Right lobe of liver (tissue), 4 donors: Measurements from ENCODE around the gene CYP46A1.

ENCODE experiments used
- POLR2A ChIP-seq: fragments of 450-650 bp; IDR thresholded peaks from one replicate; pipeline ENCODE4 v1.6.1; 2017; ENCODE audit warnings: antibody characterized with exemption, mild to moderate bottlenecking
- TF ChIP-seq, protein P1 (sequence below), 4 donors: fragments of 200-600 bp in 3 of 4; fragments of 450-650 bp in 1 of 4; IDR thresholded peaks; one replicate each; pipeline versions ENCODE4 v1.5.1 to v1.8.0; 2016 to 2022; ENCODE audit warnings: antibody characterized with exemption in 4 of 4, mild to moderate bottlenecking in 2 of 4
- donor health status: DM: no; HTN: no; CAD: no.
- donor health status: DM: no; HTN: no; CAD: no.
- donor health status: DM: no; HTN: yes; CAD: no.

DNA sequence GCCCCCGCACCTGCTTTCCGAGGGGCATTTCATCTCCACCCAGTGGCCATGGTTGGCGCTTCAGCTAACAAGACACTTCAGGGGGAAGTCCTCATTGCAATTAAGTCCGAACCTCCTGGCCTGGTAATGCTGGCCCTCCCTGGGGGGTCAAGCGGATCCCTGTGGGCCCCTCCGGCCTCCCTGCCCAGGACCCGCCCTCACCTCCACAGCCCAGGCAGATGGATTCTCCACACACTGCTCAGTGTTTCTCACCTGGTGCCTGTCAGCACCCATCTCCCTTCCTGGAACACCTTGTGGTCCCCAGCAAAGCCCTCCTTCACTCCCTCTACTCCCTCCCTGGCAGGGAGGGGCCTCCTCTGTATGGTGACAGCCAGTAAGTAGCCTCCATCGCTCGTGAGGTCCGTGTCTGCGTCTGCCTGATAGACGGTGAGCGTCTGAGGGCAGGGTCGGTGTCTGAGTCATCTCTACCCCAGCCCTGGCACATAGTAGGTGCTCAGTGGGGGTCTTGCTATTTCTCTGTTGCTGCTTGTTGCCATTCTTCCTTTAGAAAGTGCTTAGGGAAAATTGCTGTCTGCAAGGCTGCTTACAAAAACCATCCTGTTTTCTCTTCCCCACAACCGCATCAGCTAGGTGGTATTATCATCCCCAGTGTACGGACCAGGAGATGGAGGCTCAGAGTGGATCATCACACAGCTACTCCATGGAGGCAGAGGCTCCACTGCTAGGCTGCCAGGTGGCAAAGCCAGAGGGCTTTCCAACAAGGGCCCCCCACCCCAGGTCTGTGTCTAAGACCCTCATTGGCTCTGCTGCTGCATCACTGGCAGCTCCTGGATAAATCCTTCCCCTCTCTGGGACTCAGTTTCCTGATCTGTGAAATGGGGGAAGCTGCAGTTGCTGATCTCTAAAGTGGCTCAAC is 69.4 kb downstream of the CYP46A1 start:
- TF ChIP-seq, protein P1, sequence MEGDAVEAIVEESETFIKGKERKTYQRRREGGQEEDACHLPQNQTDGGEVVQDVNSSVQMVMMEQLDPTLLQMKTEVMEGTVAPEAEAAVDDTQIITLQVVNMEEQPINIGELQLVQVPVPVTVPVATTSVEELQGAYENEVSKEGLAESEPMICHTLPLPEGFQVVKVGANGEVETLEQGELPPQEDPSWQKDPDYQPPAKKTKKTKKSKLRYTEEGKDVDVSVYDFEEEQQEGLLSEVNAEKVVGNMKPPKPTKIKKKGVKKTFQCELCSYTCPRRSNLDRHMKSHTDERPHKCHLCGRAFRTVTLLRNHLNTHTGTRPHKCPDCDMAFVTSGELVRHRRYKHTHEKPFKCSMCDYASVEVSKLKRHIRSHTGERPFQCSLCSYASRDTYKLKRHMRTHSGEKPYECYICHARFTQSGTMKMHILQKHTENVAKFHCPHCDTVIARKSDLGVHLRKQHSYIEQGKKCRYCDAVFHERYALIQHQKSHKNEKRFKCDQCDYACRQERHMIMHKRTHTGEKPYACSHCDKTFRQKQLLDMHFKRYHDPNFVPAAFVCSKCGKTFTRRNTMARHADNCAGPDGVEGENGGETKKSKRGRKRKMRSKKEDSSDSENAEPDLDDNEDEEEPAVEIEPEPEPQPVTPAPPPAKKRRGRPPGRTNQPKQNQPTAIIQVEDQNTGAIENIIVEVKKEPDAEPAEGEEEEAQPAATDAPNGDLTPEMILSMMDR (IDR thresholded peaks at IDR 0.05) = no peak
- TF ChIP-seq POLR2A = no peak
